ENCODE data around the gene LRRC27.

LRRC27 gene

DNA sequence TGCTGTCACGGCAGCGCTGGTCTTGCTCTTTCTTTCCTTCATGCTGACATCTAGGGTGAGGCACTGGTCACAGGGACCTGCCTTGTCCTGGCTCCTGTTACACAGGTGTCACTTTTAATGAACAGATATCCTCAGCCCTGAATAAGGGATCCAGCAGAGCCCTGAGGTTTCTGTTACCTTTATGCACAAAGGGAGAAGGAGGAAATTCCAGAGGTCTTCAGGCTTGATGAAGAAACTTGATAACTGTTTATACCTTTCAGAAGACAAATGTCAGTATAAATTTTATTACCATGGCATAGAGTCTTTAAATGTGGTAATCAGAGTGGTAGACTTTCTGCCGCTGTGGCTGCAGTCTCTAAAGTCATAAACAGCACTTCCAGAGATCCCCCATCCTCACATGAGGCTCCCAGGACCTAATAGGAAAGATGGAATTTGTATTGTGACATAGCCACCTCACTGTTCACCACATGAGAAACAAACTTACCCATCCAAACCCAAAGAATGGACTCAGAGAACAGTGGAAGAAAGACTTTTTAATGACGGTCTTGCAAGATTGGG is 2.7 kb downstream of the LRRC27 start:
- no peak for ATAC-seq

DNA sequence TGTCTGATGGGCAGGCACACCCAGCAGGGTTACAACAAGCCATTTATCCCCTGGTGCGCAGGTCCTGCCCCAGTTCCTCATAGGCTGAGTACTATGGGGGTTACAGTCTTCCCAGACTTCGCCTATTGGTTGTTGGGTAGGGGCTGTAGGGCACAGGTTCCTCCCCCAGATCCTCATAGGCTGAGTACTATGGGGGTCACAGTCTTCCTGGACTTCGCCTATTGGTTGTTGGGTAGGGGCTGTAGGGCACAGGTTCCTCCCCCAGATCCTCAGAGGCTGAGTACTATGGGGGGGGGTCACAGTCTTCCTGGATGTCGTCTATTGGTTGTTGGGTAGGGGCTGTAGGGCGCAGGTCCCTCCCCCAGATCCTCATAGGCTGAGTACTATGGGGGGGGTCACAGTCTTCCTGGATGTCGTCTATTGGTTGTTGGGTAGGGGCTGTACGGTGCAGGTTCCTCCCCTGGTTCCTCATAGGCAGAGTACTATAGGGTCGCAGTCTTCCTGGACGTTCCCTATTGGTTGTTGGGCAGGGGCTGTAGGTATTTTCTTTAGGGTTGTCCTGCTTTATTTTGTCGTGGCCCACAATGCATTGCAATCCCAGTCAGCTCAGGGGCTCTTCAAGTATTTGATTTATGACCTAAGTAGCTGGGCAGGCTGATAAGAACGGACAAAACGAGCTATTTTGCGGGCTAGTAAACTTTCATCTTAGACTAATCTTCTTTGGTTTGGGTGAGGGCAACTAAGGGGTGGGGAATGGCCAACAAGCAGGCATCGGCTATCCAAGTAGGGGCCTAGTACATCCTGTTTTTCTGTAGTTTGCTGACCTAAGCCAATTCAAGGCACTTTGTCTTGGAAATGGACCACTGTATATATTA is 3.4 kb downstream of the LRRC27 start:
- ATAC-seq: no peak
- TF ChIP-seq RARB (CRISPR knock-in tag; IDR thresholded peaks at IDR 0.05) (no peak), ARNTL (CRISPR knock-in tag; IDR thresholded peaks at IDR 0.05; ENCODE audit: borderline replicate concordance, low read depth) (no peak), ZNF565 (CRISPR knock-in tag; conservative IDR thresholded peaks at IDR 0.05; ENCODE audit: low read depth) (no peak), GLIS3 (CRISPR knock-in tag; IDR thresholded peaks at IDR 0.05) (no peak), ISL1 (CRISPR knock-in tag; IDR thresholded peaks at IDR 0.05) (no peak), ESRRG (CRISPR knock-in tag; IDR thresholded peaks at IDR 0.05) (no peak), OSR1 (CRISPR knock-in tag; IDR thresholded peaks at IDR 0.05) (no peak), BACH2 (CRISPR knock-in tag; IDR thresholded peaks at IDR 0.05; ENCODE audit: borderline replicate concordance) (no peak), ZFP3 (CRISPR knock-in tag; IDR thresholded peaks at IDR 0.05) (no peak), TOX (CRISPR knock-in tag; IDR thresholded peaks at IDR 0.05; ENCODE audit: borderline replicate concordance) (no peak), PPARA (CRISPR knock-in tag; IDR thresholded peaks at IDR 0.05; ENCODE audit: borderline replicate concordance) (no peak), ZFP30 (CRISPR knock-in tag; IDR thresholded peaks at IDR 0.05) (no peak), TCF4 (CRISPR knock-in tag; IDR thresholded peaks at IDR 0.05; ENCODE audit: borderline replicate concordance) (no peak), ZNF8 (CRISPR knock-in tag; IDR thresholded peaks at IDR 0.05) (no peak), ZC3H10 (CRISPR knock-in tag; IDR thresholded peaks at IDR 0.05) (no peak)
- TF ChIP-seq, protein P1, sequence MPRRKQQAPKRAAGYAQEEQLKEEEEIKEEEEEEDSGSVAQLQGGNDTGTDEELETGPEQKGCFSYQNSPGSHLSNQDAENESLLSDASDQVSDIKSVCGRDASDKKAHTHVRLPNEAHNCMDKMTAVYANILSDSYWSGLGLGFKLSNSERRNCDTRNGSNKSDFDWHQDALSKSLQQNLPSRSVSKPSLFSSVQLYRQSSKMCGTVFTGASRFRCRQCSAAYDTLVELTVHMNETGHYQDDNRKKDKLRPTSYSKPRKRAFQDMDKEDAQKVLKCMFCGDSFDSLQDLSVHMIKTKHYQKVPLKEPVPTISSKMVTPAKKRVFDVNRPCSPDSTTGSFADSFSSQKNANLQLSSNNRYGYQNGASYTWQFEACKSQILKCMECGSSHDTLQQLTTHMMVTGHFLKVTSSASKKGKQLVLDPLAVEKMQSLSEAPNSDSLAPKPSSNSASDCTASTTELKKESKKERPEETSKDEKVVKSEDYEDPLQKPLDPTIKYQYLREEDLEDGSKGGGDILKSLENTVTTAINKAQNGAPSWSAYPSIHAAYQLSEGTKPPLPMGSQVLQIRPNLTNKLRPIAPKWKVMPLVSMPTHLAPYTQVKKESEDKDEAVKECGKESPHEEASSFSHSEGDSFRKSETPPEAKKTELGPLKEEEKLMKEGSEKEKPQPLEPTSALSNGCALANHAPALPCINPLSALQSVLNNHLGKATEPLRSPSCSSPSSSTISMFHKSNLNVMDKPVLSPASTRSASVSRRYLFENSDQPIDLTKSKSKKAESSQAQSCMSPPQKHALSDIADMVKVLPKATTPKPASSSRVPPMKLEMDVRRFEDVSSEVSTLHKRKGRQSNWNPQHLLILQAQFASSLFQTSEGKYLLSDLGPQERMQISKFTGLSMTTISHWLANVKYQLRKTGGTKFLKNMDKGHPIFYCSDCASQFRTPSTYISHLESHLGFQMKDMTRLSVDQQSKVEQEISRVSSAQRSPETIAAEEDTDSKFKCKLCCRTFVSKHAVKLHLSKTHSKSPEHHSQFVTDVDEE (CRISPR knock-in tag; IDR thresholded peaks at IDR 0.05): no peak
- TF ChIP-seq, protein P2, sequence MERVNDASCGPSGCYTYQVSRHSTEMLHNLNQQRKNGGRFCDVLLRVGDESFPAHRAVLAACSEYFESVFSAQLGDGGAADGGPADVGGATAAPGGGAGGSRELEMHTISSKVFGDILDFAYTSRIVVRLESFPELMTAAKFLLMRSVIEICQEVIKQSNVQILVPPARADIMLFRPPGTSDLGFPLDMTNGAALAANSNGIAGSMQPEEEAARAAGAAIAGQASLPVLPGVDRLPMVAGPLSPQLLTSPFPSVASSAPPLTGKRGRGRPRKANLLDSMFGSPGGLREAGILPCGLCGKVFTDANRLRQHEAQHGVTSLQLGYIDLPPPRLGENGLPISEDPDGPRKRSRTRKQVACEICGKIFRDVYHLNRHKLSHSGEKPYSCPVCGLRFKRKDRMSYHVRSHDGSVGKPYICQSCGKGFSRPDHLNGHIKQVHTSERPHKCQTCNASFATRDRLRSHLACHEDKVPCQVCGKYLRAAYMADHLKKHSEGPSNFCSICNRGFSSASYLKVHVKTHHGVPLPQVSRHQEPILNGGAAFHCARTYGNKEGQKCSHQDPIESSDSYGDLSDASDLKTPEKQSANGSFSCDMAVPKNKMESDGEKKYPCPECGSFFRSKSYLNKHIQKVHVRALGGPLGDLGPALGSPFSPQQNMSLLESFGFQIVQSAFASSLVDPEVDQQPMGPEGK (CRISPR knock-in tag; IDR thresholded peaks at IDR 0.05; ENCODE audit: borderline replicate concordance): no peak
- TF ChIP-seq, protein P3, sequence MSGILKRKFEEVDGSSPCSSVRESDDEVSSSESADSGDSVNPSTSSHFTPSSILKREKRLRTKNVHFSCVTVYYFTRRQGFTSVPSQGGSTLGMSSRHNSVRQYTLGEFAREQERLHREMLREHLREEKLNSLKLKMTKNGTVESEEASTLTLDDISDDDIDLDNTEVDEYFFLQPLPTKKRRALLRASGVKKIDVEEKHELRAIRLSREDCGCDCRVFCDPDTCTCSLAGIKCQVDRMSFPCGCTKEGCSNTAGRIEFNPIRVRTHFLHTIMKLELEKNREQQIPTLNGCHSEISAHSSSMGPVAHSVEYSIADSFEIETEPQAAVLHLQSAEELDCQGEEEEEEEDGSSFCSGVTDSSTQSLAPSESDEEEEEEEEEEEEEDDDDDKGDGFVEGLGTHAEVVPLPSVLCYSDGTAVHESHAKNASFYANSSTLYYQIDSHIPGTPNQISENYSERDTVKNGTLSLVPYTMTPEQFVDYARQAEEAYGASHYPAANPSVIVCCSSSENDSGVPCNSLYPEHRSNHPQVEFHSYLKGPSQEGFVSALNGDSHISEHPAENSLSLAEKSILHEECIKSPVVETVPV (CRISPR knock-in tag; IDR thresholded peaks at IDR 0.05): no peak

More for the DNA sequence above, 2.7 kb downstream of the LRRC27 start:
- TF ChIP-seq ZFP30 (CRISPR knock-in tag; IDR thresholded peaks at IDR 0.05): no peak
- TF ChIP-seq RARB (CRISPR knock-in tag; IDR thresholded peaks at IDR 0.05): no peak
- TF ChIP-seq OSR1 (CRISPR knock-in tag; IDR thresholded peaks at IDR 0.05): no peak
- no peak for TF ChIP-seq BACH2 (CRISPR knock-in tag; IDR thresholded peaks at IDR 0.05; ENCODE audit: borderline replicate concordance)
- TF ChIP-seq PPARA (CRISPR knock-in tag; IDR thresholded peaks at IDR 0.05; ENCODE audit: borderline replicate concordance): no peak
- no peak for TF ChIP-seq CSDC2 (CRISPR knock-in tag; IDR thresholded peaks at IDR 0.05)
- no peak for TF ChIP-seq ARNTL (CRISPR knock-in tag; IDR thresholded peaks at IDR 0.05; ENCODE audit: borderline replicate concordance, low read depth)
- TF ChIP-seq ESRRG (CRISPR knock-in tag; IDR thresholded peaks at IDR 0.05): no peak
- TF ChIP-seq, protein P2 (CRISPR knock-in tag; IDR thresholded peaks at IDR 0.05; ENCODE audit: borderline replicate concordance): no peak
- TF ChIP-seq ZNF565 (CRISPR knock-in tag; conservative IDR thresholded peaks at IDR 0.05; ENCODE audit: low read depth): no peak
- TF ChIP-seq ZNF8 (CRISPR knock-in tag; IDR thresholded peaks at IDR 0.05): no peak
- TF ChIP-seq ISL1 (CRISPR knock-in tag; IDR thresholded peaks at IDR 0.05): no peak
- TF ChIP-seq GLIS3 (CRISPR knock-in tag; IDR thresholded peaks at IDR 0.05): no peak
- TF ChIP-seq SNAI2 (CRISPR knock-in tag; IDR thresholded peaks at IDR 0.05): no peak
- TF ChIP-seq TCF4 (CRISPR knock-in tag; IDR thresholded peaks at IDR 0.05; ENCODE audit: borderline replicate concordance): no peak
- TF ChIP-seq, protein P3 (CRISPR knock-in tag; IDR thresholded peaks at IDR 0.05): no peak
- no peak for TF ChIP-seq ZNF70 (CRISPR knock-in tag; IDR thresholded peaks at IDR 0.05)
- TF ChIP-seq, protein P1 (CRISPR knock-in tag; IDR thresholded peaks at IDR 0.05): no peak
